Endothelial cell of umbilical vein (primary cell): ENCODE data around the gene FBXL19. TPM values are rescaled to one million over a fixed set of nuclear protein-coding genes. Genes with fewer than 3 reads are reported as not detected.
A peak's percentile ranks its signal among the peaks of the same experiment; 100 is the strongest.

Source experiments
- BruUV-seq: library from RNA; stranded (reverse); fragments of 400-500 nt; replicated peaks from 2 replicates; lab custom pipeline; 2021; lab: Mats Ljungman, UMichigan
- CTCF ChIA-PET: fragments of 300-600, 350-600 bp; sonication (Branson Sonifier 250); formaldehyde crosslinking; loops from one replicate; lab custom pipeline; 2021; ENCODE audit warnings: antibody characterized with exemption, inconsistent platforms; lab: Charles Lee
- POLR2A ChIA-PET: fragments of 300-600, 350-600 bp; sonication (Branson Sonifier 250); formaldehyde crosslinking; loops from one replicate; lab custom pipeline; 2021; ENCODE audit warnings: antibody characterized with exemption, inconsistent platforms; lab: Charles Lee
- DNase-seq: peaks from one replicate; pipeline ENCODE4 v3.0.0-alpha.2; 2011; ENCODE audit warnings: low read depth, low spot score
- FAIRE-seq: peaks from 2 replicates; lab custom pipeline; 2011; peaks lifted over from hg19 to GRCh38; lab: Jason Lieb, UNC
- H2AFZ ChIP-seq: 2 replicates; pipeline ENCODE4 v1.6.0; 2012; ENCODE audit warnings: low read depth, low read length, control low read depth, inconsistent platforms
- H3K27ac ChIP-seq: 2 replicates; pipeline ENCODE4 v1.5.1; 2011; ENCODE audit warnings: low read depth, mild to moderate bottlenecking, control low read depth, low read length, moderate library complexity; ENCODE audit not compliant: insufficient read depth
- H3K27me3 ChIP-seq, 2 experiments: 2 replicates each; pipeline versions ENCODE4 v1.6.0 to v1.6.1; 2011; ENCODE audit warnings: low read length in 2 of 2, mixed read lengths in 1 of 2; ENCODE audit not compliant: control insufficient read depth in 2 of 2, insufficient read depth in 2 of 2
- H3K36me3 ChIP-seq, 2 experiments: 2 replicates in 1 of 2; 3 replicates in 1 of 2; pipeline ENCODE4 v1.5.1; 2011; ENCODE audit warnings: low read length in 2 of 2, mild to moderate bottlenecking in 1 of 2, moderate library complexity in 1 of 2; ENCODE audit not compliant: control insufficient read depth in 2 of 2, insufficient read depth in 2 of 2; ENCODE audit errors: extremely low read depth in 1 of 2
- H3K4me1 ChIP-seq: 3 replicates; pipeline ENCODE4 v1.5.1; 2011; ENCODE audit warnings: mild to moderate bottlenecking, low read length; ENCODE audit not compliant: control insufficient read depth, insufficient read depth; ENCODE audit errors: extremely low read depth
- H3K4me2 ChIP-seq: 2 replicates; pipeline ENCODE4 v1.6.1; 2011; ENCODE audit warnings: low read length, control low read depth, mixed read lengths; ENCODE audit not compliant: insufficient read depth
- H3K4me3 ChIP-seq, 3 experiments: fragments of 200-600 bp in 1 of 3; sonication (generic), shearing (Covaris generic) in 1 of 3; replicated peaks in 1 of 3; 2 replicates each; pipeline ENCODE4 v1.5.1; 2011 to 2016; ENCODE audit warnings: control low read depth in 3 of 3, low read length in 3 of 3, mild to moderate bottlenecking in 2 of 3, inconsistent platforms in 1 of 3, low read depth in 1 of 3, moderate library complexity in 1 of 3; ENCODE audit not compliant: insufficient read depth in 1 of 3
- H3K79me2 ChIP-seq: 2 replicates; pipeline ENCODE4 v1.6.0; 2012; ENCODE audit warnings: low read length, inconsistent platforms; ENCODE audit not compliant: control insufficient read depth, insufficient read depth
- H3K9ac ChIP-seq: replicated peaks from 2 replicates; pipeline ENCODE3; 2011; ENCODE audit warnings: low read length, control low read depth; ENCODE audit not compliant: insufficient read depth; ENCODE audit errors: extremely low read depth
- H3K9me1 ChIP-seq: replicated peaks from 3 replicates; pipeline ENCODE4 v1.6.0; 2011; ENCODE audit warnings: mild to moderate bottlenecking, low read length; ENCODE audit not compliant: control insufficient read depth, insufficient read depth; ENCODE audit errors: extremely low read depth
- H3K9me3 ChIP-seq: replicated peaks from 2 replicates; pipeline ENCODE4 v1.5.1; 2012; ENCODE audit warnings: low read length, inconsistent platforms; ENCODE audit not compliant: control insufficient read depth, insufficient read depth
- H4K20me1 ChIP-seq: replicated peaks from 2 replicates; pipeline ENCODE3; 2011; ENCODE audit warnings: mild to moderate bottlenecking, low read length; ENCODE audit not compliant: control insufficient read depth, insufficient read depth; ENCODE audit errors: extremely low read depth
- CTCF ChIP-seq, 2 donors: IDR thresholded peaks; 1 replicate in 1 of 2; 2 replicates in 1 of 2; pipeline ENCODE4 v1.5.1; 2011; ENCODE audit warnings: low read length in 2 of 2, mild to moderate bottlenecking in 2 of 2, moderate library complexity in 2 of 2, control low read depth in 1 of 2, inconsistent platforms in 1 of 2, low read depth in 1 of 2; ENCODE audit not compliant: insufficient read depth in 1 of 2; ENCODE audit errors: extremely low read depth in 1 of 2
- EZH2 ChIP-seq: IDR thresholded peaks from 2 replicates; pipeline ENCODE4 v1.6.1; 2012; ENCODE audit warnings: borderline replicate concordance, low read depth, mild to moderate bottlenecking, moderate library complexity, low read length, inconsistent platforms; ENCODE audit not compliant: severe bottlenecking
- FOS ChIP-seq: IDR thresholded peaks from 2 replicates; pipeline ENCODE4 v1.6.1; 2011; ENCODE audit warnings: mild to moderate bottlenecking, low read length, moderate library complexity, borderline replicate concordance; ENCODE audit not compliant: insufficient read depth
- GATA2 ChIP-seq: IDR thresholded peaks from 2 replicates; pipeline ENCODE4 v1.7.0; 2011; ENCODE audit warnings: low read depth, mild to moderate bottlenecking, moderate library complexity, mixed read lengths, low read length; ENCODE audit not compliant: insufficient read length, insufficient read depth
- JUN ChIP-seq: IDR thresholded peaks from 2 replicates; pipeline ENCODE4 v1.6.1; 2011; ENCODE audit warnings: borderline replicate concordance, low read depth; ENCODE audit not compliant: insufficient read length, insufficient read depth
- MAX ChIP-seq: IDR thresholded peaks from 2 replicates; pipeline ENCODE4 v1.6.1; 2011; ENCODE audit not compliant: insufficient read depth, insufficient read length
- MYC ChIP-seq: IDR thresholded peaks from one replicate; pipeline ENCODE4 v1.6.1; 2011; ENCODE audit warnings: mild to moderate bottlenecking, low read depth, low read length
- POLR2A ChIP-seq: IDR thresholded peaks from 2 replicates; pipeline ENCODE4 v1.6.1; 2012; ENCODE audit warnings: low read depth, mild to moderate bottlenecking, control low read depth, low read length
- POLR2AphosphoS5 ChIP-seq: IDR thresholded peaks from 2 replicates; pipeline ENCODE4 v1.6.1; 2012; ENCODE audit warnings: low read depth, mild to moderate bottlenecking, control low read depth, low read length, moderate library complexity; ENCODE audit not compliant: insufficient read depth
- dilution Hi-C: fragments of 300-500 bp; cut with MboI; formaldehyde crosslinking; loops from one replicate; pipeline ENCODE4 v1.15.0; 2019; ENCODE audit warnings: low sequenced_read_pairs; ENCODE audit not compliant: extremely low pct_ligation_motif_present
- intact Hi-C: fragments of 100-400 bp; cut with micrococcal nuclease; formaldehyde crosslinking; loops from one replicate; pipeline ENCODE4 v1.10.0; 2022
- polyA plus RNA-seq, 4 experiments: library from polyadenylated mRNA; depleted of rRNA in 3 of 4; stranded (reverse) in 3 of 4; unstranded in 1 of 4; fragments of >200 nt; gene quantifications; 2 replicates each; pipeline versions ENCODE4 v1.2.1 to v1.2.3, GENCODE V29; 2011 to 2012; ENCODE audit warnings: missing spikeins in 1 of 4
- total RNA-seq: library from RNA; stranded (reverse); gene quantifications from 2 replicates; pipeline ENCODE4 v1.2.3, GENCODE V29; 2021

FBXL19 gene
- total and polyA plus RNA-seq, 2 donors (not counting 3 experiments of a cell fraction or from before 2014, with no cell fraction given) = 22.1 to 38.0 TPM

- CTCF ChIA-PET = interaction anchor here (1.0 to 3.4 kb wide), 2 partner anchors 26 to 52 kb away, joined by 3 to 18 read pairs; partner anchors contain the start of gene FBXL19
Observed at GRCh38 chr16:30896889-30897733, 26.3 kb upstream of the FBXL19 start.

GRCh38 chr16:30899794-30900193, 23.6 kb upstream of the FBXL19 start:
- Histone ChIP-seq H3K4me1 (peaks cover 30% of the 10 kb centered on the region), H3K4me2 (no peak overlapping the region), H3K4me3 (no peak overlapping the region), H3K27me3 (no peaks in the 10 kb centered on the region), H3K9me1 (no peaks in the 10 kb centered on the region), H3K36me3 (no peaks in the 10 kb centered on the region), H3K9ac (no peak overlapping the region), H3K27ac (no peak overlapping the region), H2AFZ (no peak overlapping the region), H3K9me3 (no peaks in the 10 kb centered on the region), H3K79me2 (no peaks in the 10 kb centered on the region), H4K20me1 (no peaks in the 10 kb centered on the region)
- DNase-seq (no peak), FAIRE-seq (no peak)
- BruUV-seq = no TSS peak
- dilution Hi-C loops (no loop called here), intact Hi-C loops (no loop called here)
- TF ChIP-seq POLR2A (no peak), MAX (no peak), JUN (no peak), EZH2 (no peak), GATA2 (no peak), FOS (no peak), CTCF (IDR thresholded peaks at IDR 0.05; ENCODE audit: extremely low read depth in 1 of 2, insufficient read depth in 1 of 2, low read depth in 1 of 2, low read length in 2 of 2) (no peak), POLR2AphosphoS5 (no peak), MYC (no peak)
- ChIA-PET CTCF (no interaction called here), POLR2A (no interaction called here)

More at GRCh38 chr16:30896889-30897733, 26.3 kb upstream of the FBXL19 start:
- Histone ChIP-seq H3K36me3 (no peaks in the 10 kb centered on the region), H3K27me3 (no peaks in the 10 kb centered on the region), H3K9ac (peak overlapping the region; percentile 66), H3K4me2 (peak overlapping the region; percentile 44), H3K9me1 (no peaks in the 10 kb centered on the region), H3K4me3 (peak overlapping the region; percentile 24 to 44 (median 27)), H3K4me1 (peaks cover 17% of the 10 kb centered on the region), H3K27ac (peak overlapping the region; percentile 69), H2AFZ (peak overlapping the region; percentile 62), H3K79me2 (peaks cover 9% of the 10 kb centered on the region), H3K9me3 (no peaks in the 10 kb centered on the region), H4K20me1 (no peaks in the 10 kb centered on the region)
- POLR2A ChIA-PET = no interaction called here
- dilution Hi-C loops (no loop called here), intact Hi-C loops (loop anchor here (1.0 kb wide), 2 partner anchors 25 to 53 kb away; no protein-coding TSS in a partner anchor)
- TF ChIP-seq MYC = no peak
- peak; percentile 41 for TF ChIP-seq POLR2AphosphoS5
- BruUV-seq = no TSS peak
- DNase-seq (peak; percentile 86), FAIRE-seq (peak; percentile 84)
